Neuronal stem cell (in vitro differentiated cells): Measurements from ENCODE around the gene SIM2.
"Not testable (repeated sequence)": the region's sequence is repeated elsewhere in the genome, so short reads cannot be mapped to it uniquely, and the experiment has no call there.

Experiments
- DNase-seq: peaks from one replicate; pipeline ENCODE4 v3.0.0-alpha.2; 2013; ENCODE audit warnings: low spot score
- H2AFZ ChIP-seq: one replicate; pipeline ENCODE4 v1.6.1; 2013; ENCODE audit warnings: mild to moderate bottlenecking, low read length, inconsistent platforms
- H2AK5ac ChIP-seq: 2 replicates; pipeline ENCODE4 v1.6.1; 2013; ENCODE audit warnings: low read depth, mild to moderate bottlenecking, inconsistent platforms, low read length, moderate library complexity, mixed read lengths
- H2BK120ac ChIP-seq: 2 replicates; pipeline ENCODE4 v1.6.1; 2013; ENCODE audit warnings: low read depth, mild to moderate bottlenecking, inconsistent platforms, low read length, moderate library complexity, mixed read lengths
- H2BK12ac ChIP-seq: one replicate; pipeline ENCODE4 v1.6.1; 2013; ENCODE audit warnings: low read length, inconsistent platforms
- H2BK15ac ChIP-seq: 2 replicates; pipeline ENCODE4 v1.6.1; 2013; ENCODE audit warnings: mild to moderate bottlenecking, low read length, inconsistent platforms, mixed read lengths
- H2BK5ac ChIP-seq: one replicate; pipeline ENCODE4 v1.6.1; 2013; ENCODE audit warnings: inconsistent platforms, mild to moderate bottlenecking, low read length, moderate library complexity
- H3K14ac ChIP-seq: one replicate; pipeline ENCODE4 v1.6.1; 2013; ENCODE audit warnings: low read length, inconsistent platforms
- H3K18ac ChIP-seq: 2 replicates; pipeline ENCODE4 v1.6.1; 2013; ENCODE audit warnings: low read length, inconsistent platforms
- H3K23ac ChIP-seq: 2 replicates; pipeline ENCODE4 v1.6.1; 2013; ENCODE audit warnings: low read depth, mild to moderate bottlenecking, mixed read lengths, low read length, inconsistent platforms; ENCODE audit not compliant: poor library complexity
- H3K27ac ChIP-seq: replicated peaks from 3 replicates; pipeline ENCODE4 v1.5.1; 2013; ENCODE audit warnings: low read length, inconsistent platforms
- H3K27me3 ChIP-seq, 3 experiments: 2 replicates each; pipeline ENCODE4 v1.6.1; 2013; ENCODE audit warnings: low read length in 3 of 3, mild to moderate bottlenecking in 2 of 3, inconsistent platforms in 1 of 3, low read depth in 1 of 3, mixed read lengths in 1 of 3, moderate library complexity in 1 of 3; ENCODE audit not compliant: control insufficient read depth in 3 of 3, insufficient read depth in 3 of 3
- H3K36me3 ChIP-seq, 2 donors: replicated peaks in 1 of 2; 2 replicates each; pipeline ENCODE4 v1.6.1; 2013; ENCODE audit warnings: low read length in 2 of 2; ENCODE audit not compliant: control insufficient read depth in 2 of 2, insufficient read depth in 2 of 2
- H3K4ac ChIP-seq: 2 replicates; pipeline ENCODE4 v1.6.1; 2013; ENCODE audit warnings: inconsistent platforms, mild to moderate bottlenecking, low read length, moderate library complexity
- H3K4me1 ChIP-seq, 2 donors: 1 replicate in 1 of 2; 2 replicates in 1 of 2; pipeline ENCODE4 v1.6.1; 2013; ENCODE audit warnings: low read length in 2 of 2, low read depth in 1 of 2; ENCODE audit not compliant: control insufficient read depth in 2 of 2, insufficient read depth in 1 of 2
- H3K4me2 ChIP-seq: one replicate; pipeline ENCODE4 v1.6.1; 2013; ENCODE audit warnings: mild to moderate bottlenecking, low read length, inconsistent platforms; ENCODE audit not compliant: insufficient read depth, poor library complexity, severe bottlenecking
- H3K4me3 ChIP-seq, 2 donors: 2 replicates each; pipeline ENCODE4 v1.5.1; 2013; ENCODE audit warnings: low read length in 2 of 2, mild to moderate bottlenecking in 2 of 2, inconsistent platforms in 1 of 2, moderate library complexity in 1 of 2
- H3K79me1 ChIP-seq: one replicate; pipeline ENCODE4 v1.6.1; 2013; ENCODE audit warnings: low read depth, mild to moderate bottlenecking, inconsistent platforms, low read length, moderate library complexity
- H3K9ac ChIP-seq: one replicate; pipeline ENCODE4 v1.6.1; 2013; ENCODE audit warnings: mild to moderate bottlenecking, low read depth, low read length, inconsistent platforms; ENCODE audit not compliant: poor library complexity
- H3K9me3 ChIP-seq, 2 donors: replicated peaks in 1 of 2; 2 replicates each; pipeline versions ENCODE3 to v1.6.1; 2013; ENCODE audit warnings: low read length in 2 of 2, mild to moderate bottlenecking in 2 of 2, inconsistent platforms in 1 of 2, low read depth in 1 of 2, mixed read lengths in 1 of 2, moderate library complexity in 1 of 2; ENCODE audit not compliant: control insufficient read depth in 2 of 2, insufficient read depth in 1 of 2
- H4K8ac ChIP-seq: one replicate; pipeline ENCODE4 v1.6.1; 2013; ENCODE audit warnings: low read depth, mild to moderate bottlenecking, inconsistent platforms, low read length, moderate library complexity
- H4K91ac ChIP-seq: one replicate; pipeline ENCODE4 v1.6.1; 2013; ENCODE audit warnings: low read length, low read depth, mild to moderate bottlenecking, inconsistent platforms; ENCODE audit not compliant: poor library complexity
- whole genome bisulfite sequencing, 2 donors: extraction: QIAGEN DNeasy Blood & Tissue Kit; methylation state at CpG; one replicate each; pipeline ENCODE4 v1.1.7; 2013; ENCODE audit warnings: missing lambda C conversion rate in 2 of 2, mixed read lengths in 1 of 2; ENCODE audit not compliant: insufficient read length in 2 of 2, insufficient replicate concordance in 1 of 2; ENCODE audit errors: extremely low coverage in 2 of 2; 5-methylcytosine and 5-hydroxymethylcytosine counted together

SIM2 gene

DNA sequence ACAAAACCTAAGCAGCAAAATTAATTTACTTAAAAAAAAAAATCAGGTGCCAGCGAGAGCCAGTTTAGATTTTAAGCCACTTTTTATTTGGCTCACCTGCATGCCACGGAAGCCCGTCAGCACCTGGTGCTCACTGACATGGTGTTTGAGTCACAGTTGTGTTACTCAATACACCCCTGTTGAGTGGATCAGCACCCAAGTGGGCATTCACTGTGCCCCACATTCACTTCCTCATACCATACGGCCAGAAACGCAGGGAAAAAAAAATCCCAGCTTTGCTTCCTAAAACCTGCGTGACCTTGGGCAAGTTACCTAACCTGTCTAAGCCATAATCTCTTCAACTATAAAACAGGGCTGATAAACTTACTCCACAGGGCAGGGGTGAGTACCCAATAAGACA, 42.8 kb upstream of the SIM2 start:
- H3K4me1 ChIP-seq, result peaks cover 0 to 1% of the 10 kb centered on the region in 2 donors
- no peaks in the 10 kb centered on the region for H3K36me3 ChIP-seq
- H4K8ac ChIP-seq, result no peak overlapping the region
- no peak overlapping the region for H2AFZ ChIP-seq
- no peak overlapping the region for H3K18ac ChIP-seq
- H2BK15ac ChIP-seq, result no peak overlapping the region
- no peak overlapping the region for H2BK12ac ChIP-seq
- H3K14ac ChIP-seq, result no peak overlapping the region
- DNase-seq, result no peak
- no peak overlapping the region for H3K4me3 ChIP-seq
- WGBS, 2 donors, result no CpG with 5 or more reads among the region's 6 CpGs
- H2BK120ac ChIP-seq, result no peak overlapping the region
- no peak overlapping the region for H2AK5ac ChIP-seq
- no peak overlapping the region for H3K27ac ChIP-seq
- no peak overlapping the region for H3K4ac ChIP-seq
- H3K27me3 ChIP-seq, result peaks cover 0 to 8% (median 2%) of the 10 kb centered on the region in 3 experiments
- H3K4me2 ChIP-seq, result no peak overlapping the region
- no peaks in the 10 kb centered on the region for H3K79me1 ChIP-seq
- H3K23ac ChIP-seq, result no peak overlapping the region
- H2BK5ac ChIP-seq, result no peak overlapping the region
- no peak overlapping the region for H4K91ac ChIP-seq
- H3K9me3 ChIP-seq, result no peaks in the 10 kb centered on the region
- no peak overlapping the region for H3K9ac ChIP-seq

DNA sequence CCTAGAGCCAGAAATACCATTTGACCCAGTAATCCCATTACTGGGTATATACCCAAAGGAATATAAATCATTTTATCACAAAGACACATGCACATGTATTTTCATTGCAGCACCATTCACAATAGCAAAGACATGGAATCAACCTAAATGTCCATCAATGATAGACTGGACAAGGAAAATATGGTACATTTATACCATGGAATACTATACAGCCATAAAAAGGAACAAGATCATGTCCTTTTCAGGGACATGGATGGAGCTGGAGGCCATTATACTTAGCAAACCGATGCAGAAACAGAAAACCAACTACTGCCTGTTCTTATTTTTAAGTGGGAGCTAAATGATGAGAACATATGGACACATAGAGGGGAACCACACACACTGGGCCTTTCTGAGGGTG, 41.6 kb upstream of the SIM2 start:
- no CpG with 5 or more reads among the region's 1 CpG for WGBS, 2 donors
- DNase-seq, H3K23ac ChIP-seq, H2AFZ ChIP-seq, H3K79me1 ChIP-seq, H2BK15ac ChIP-seq, H3K27ac ChIP-seq, H3K9ac ChIP-seq, H2BK120ac ChIP-seq, H3K36me3 ChIP-seq, H3K4me2 ChIP-seq, H2BK5ac ChIP-seq, H2BK12ac ChIP-seq, H4K8ac ChIP-seq, H3K4ac ChIP-seq, H3K9me3 ChIP-seq, H3K18ac ChIP-seq, H3K14ac ChIP-seq, H4K91ac ChIP-seq, H3K4me3 ChIP-seq, H3K4me1 ChIP-seq, H2AK5ac ChIP-seq, H3K27me3 ChIP-seq: not testable (repeated sequence)

DNA sequence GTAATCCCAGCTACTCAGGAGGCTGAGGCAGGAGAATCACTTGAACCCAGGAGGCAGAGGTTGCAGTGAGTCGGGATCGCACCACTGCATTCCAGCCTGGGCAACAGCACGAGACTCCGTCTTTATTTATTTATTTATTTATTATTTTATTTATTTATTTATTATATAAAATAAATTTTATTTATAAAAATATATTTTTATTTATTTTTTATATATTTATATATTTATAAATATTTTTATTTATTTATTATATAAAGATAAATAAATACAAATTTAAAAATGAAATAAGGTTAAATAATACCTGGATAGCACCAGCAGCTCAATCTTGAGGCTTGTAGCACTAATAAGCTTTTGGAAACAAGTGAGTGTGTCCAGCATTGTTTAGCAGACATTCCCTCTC, 40.9 kb upstream of the SIM2 start:
- Histone ChIP-seq H3K9ac (no peak overlapping the region), H3K4me1 (peaks cover 0 to 1% of the 10 kb centered on the region in 2 donors), H2BK120ac (no peak overlapping the region), H3K27ac (no peak overlapping the region), H4K8ac (no peak overlapping the region), H4K91ac (no peak overlapping the region), H3K79me1 (no peaks in the 10 kb centered on the region), H2AFZ (no peak overlapping the region), H3K18ac (no peak overlapping the region), H3K4me2 (no peak overlapping the region), H2AK5ac (no peak overlapping the region), H3K14ac (no peak overlapping the region), H3K4me3 (no peak overlapping the region), H3K27me3 (peaks cover 0 to 8% (median 2%) of the 10 kb centered on the region in 3 experiments), H3K9me3 (no peaks in the 10 kb centered on the region), H2BK12ac (no peak overlapping the region), H3K4ac (no peak overlapping the region), H3K23ac (no peak overlapping the region), H2BK15ac (no peak overlapping the region), H2BK5ac (no peak overlapping the region), H3K36me3 (no peaks in the 10 kb centered on the region)
- no peak for DNase-seq
- no CpG with 5 or more reads among the region's 4 CpGs for WGBS, 2 donors

DNA sequence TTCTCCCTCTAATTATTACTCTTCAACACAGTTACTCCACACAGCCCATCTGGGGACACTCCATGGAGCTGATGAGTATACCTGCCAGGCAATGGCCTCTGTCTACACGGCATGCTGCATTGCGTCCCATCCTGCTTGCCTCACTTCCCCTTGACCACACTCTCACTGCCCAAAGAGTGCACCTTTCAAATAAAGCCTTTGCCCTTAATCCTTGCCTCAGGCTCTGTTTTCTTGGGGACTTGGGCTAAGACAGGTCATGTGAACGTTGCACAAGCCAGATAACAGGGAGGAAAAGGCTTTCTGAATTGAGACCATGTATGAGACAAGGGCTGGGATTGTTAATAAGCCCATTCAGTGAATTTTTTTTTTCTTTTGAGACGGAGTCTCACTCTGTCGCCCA, 40.0 kb upstream of the SIM2 start:
- Histone ChIP-seq H3K4me2 (no peak overlapping the region), H3K23ac (no peak overlapping the region), H3K36me3 (no peaks in the 10 kb centered on the region), H3K79me1 (no peaks in the 10 kb centered on the region), H3K4ac (no peak overlapping the region), H3K27ac (no peak overlapping the region), H2BK120ac (no peak overlapping the region), H2BK15ac (no peak overlapping the region), H3K4me3 (no peak overlapping the region), H4K91ac (no peak overlapping the region), H3K27me3 (peaks cover 0 to 12% (median 2%) of the 10 kb centered on the region in 3 experiments), H3K18ac (no peak overlapping the region), H3K9ac (no peak overlapping the region), H4K8ac (no peak overlapping the region), H2AK5ac (no peak overlapping the region), H2AFZ (no peak overlapping the region), H2BK5ac (no peak overlapping the region), H3K4me1 (peaks cover 4% of the 10 kb centered on the region in 2 donors), H3K14ac (no peak overlapping the region), H3K9me3 (no peaks in the 10 kb centered on the region), H2BK12ac (no peak overlapping the region)
- no peak for DNase-seq
- WGBS, 2 donors, result no CpG with 5 or more reads among the region's 5 CpGs
